Measurements from ENCODE around the gene ANO6.

- TF ChIP-seq EZH2 (IDR thresholded peaks at IDR 0.05; ENCODE audit: low read depth): no peak
- TF ChIP-seq, protein P1, sequence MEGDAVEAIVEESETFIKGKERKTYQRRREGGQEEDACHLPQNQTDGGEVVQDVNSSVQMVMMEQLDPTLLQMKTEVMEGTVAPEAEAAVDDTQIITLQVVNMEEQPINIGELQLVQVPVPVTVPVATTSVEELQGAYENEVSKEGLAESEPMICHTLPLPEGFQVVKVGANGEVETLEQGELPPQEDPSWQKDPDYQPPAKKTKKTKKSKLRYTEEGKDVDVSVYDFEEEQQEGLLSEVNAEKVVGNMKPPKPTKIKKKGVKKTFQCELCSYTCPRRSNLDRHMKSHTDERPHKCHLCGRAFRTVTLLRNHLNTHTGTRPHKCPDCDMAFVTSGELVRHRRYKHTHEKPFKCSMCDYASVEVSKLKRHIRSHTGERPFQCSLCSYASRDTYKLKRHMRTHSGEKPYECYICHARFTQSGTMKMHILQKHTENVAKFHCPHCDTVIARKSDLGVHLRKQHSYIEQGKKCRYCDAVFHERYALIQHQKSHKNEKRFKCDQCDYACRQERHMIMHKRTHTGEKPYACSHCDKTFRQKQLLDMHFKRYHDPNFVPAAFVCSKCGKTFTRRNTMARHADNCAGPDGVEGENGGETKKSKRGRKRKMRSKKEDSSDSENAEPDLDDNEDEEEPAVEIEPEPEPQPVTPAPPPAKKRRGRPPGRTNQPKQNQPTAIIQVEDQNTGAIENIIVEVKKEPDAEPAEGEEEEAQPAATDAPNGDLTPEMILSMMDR (conservative IDR thresholded peaks at IDR 0.05): no peak
These were observed 213.9 kb downstream of the ANO6 start for GRCh38 chr12:45429831-45430230.
